ENCODE measurements around the gene GRID2. TPM values are rescaled to one million over a fixed set of nuclear protein-coding genes. Genes with fewer than 3 reads are reported as not detected.

Gene GRID2
- polyA plus RNA-seq, 1 of the 3 experiments (the other 2 are of a cell fraction) = not detected

DNA sequence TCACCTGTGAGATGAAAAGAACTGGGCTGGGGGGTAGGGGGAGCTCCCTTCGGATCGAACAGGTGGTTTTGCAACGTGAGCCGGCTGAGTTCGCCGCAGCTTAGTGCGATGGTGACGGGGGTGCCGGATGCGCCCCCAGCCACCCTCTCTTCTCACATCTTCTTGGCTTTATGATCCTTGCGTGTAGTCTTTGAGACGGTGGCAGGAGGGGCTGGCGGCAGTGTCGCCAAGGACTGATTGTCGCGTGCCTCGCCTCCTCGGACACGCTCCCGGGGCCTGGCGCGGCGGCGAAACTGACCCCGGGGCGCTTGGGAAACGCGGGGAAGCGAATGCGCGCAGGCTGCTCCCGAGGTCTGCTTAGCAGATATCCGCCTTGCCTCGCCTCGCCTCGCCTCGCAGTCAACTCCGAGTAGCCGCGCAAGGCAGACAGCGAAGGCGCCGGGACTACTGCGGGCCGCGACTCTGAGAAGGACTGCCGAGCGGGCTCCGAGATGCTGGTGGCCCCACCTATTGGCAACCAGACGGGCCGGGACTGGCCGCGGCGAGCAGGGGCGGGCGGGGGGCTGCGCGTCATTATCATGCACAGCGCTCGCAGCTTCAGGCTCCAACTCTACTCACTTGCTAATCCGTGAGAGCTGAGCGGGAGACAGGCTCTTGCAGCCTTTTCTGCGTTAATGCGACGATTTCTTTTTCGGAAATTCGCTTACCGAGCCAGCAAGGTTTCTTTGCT is 1.5 kb downstream of the GRID2 start:
- Histone ChIP-seq H3F3A (replicated peaks; ENCODE audit: insufficient read depth) (peaks cover 8% of the 10 kb centered on the region), H3K9ac (no peak overlapping the region), H3K4me2 (peak overlapping the region; percentile 94), H3K4me3 (ENCODE audit: low read depth in 2 of 2, low read length in 1 of 2) (peak overlapping the region; percentile 49 to 65), H3K79me2 (ENCODE audit: insufficient read depth) (no peaks in the 10 kb centered on the region), H3K27me3 (ENCODE audit: insufficient read depth) (peaks cover 24% of the 10 kb centered on the region), H3K27ac (ENCODE audit: low read depth in 2 of 2, low read length in 1 of 2) (peak overlapping the region in 1 of 2 experiments; percentile 51; a peak in 1 of 4 replicates), H3K9me2 (no peaks in the 10 kb centered on the region), H4K20me1 (ENCODE audit: insufficient read depth) (no peaks in the 10 kb centered on the region), H3K9me3 (no peaks in the 10 kb centered on the region), H2AFZ (ENCODE audit: low read depth) (0 out of 2 replicates have a peak overlapping the region, but pooled peaks have one; percentile 69), H3K36me3 (replicated peaks in 1 of 2; ENCODE audit: control insufficient read depth in 1 of 2, insufficient read depth in 2 of 2, low read length in 1 of 2) (no peaks in the 10 kb centered on the region), H3K4me1 (ENCODE audit: control insufficient read depth in 1 of 2, insufficient read depth in 2 of 2, low read depth in 1 of 2, low read length in 1 of 2) (peaks cover 0 to 24% of the 10 kb centered on the region in 2 experiments; a peak in 2 of 4 replicates)
- CTCF ChIA-PET = interaction anchor here (0.6 kb wide), 1 partner anchor 1140 kb away, joined by 3 read pairs; no protein-coding TSS in a partner anchor
- DNase-seq = peak; percentile 85
- POLR2A ChIA-PET = no interaction called here
- WGBS (ENCODE audit: low lambda C conversion rate) = 7% methylated on average over 16 of the region's 68 CpGs
- TF ChIP-seq, protein P1, sequence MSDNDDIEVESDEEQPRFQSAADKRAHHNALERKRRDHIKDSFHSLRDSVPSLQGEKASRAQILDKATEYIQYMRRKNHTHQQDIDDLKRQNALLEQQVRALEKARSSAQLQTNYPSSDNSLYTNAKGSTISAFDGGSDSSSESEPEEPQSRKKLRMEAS (IDR thresholded peaks at IDR 0.05; ENCODE audit: low read depth) = 0 out of 2 replicates have a peak, but pooled peaks have one; percentile 42
- TF ChIP-seq MXI1 (IDR thresholded peaks at IDR 0.05; ENCODE audit: low read depth, low read length) (0 out of 2 replicates have a peak, but pooled peaks have one; percentile 37), POLR2AphosphoS5 (IDR thresholded peaks at IDR 0.05; ENCODE audit: low read depth, low read length) (no peak), CHD2 (IDR thresholded peaks at IDR 0.05; ENCODE audit: low read length, partially characterized antibody) (no peak), FOSL2 (IDR thresholded peaks at IDR 0.05; ENCODE audit: borderline replicate concordance, low read depth) (no peak), EP300 (IDR thresholded peaks at IDR 0.05; ENCODE audit: borderline replicate concordance in 1 of 2, low read depth in 1 of 2, low read length in 1 of 2) (no peak)

DNA sequence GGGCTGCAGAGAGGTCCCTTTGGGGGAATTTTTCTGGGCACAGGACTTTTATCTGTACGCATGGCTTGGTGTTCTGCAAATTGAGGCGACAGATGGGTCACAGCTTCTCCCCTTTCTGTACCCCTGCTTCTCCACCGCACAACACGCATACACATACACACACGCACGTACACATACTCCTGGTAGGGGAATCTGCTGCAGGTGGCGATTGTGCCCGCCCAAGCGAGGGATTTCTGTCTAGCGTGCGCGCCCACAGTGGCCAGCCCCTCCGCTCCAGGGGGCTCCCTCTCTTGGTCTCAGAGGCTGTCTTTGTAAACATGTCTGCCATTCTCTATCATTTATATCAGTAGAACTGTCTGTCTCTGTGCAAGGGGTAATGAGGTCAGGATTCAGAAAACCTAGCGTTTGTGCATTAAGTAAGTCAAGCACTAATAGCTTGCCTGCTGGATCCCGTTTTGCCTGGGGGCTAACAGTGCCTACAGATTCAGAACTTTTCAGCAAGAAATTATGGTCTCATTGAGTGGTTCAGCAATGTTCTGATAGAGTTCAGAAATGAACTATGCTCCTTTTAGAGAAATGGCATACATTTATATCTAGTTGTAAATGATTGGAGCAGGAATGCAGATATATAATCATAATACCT is 2.2 kb downstream of the GRID2 start:
- CTCF ChIA-PET = interaction anchor here (0.9 kb wide), 1 partner anchor 54 kb away, joined by 3 read pairs; no protein-coding TSS in a partner anchor
- peaks cover 24% of the 10 kb centered on the region for H3K27me3 ChIP-seq (ENCODE audit: insufficient read depth)
- WGBS (ENCODE audit: low lambda C conversion rate) = 11% methylated on average over 8 of the region's 15 CpGs
- TF ChIP-seq MXI1 (IDR thresholded peaks at IDR 0.05; ENCODE audit: low read depth, low read length) (0 out of 2 replicates have a peak, but pooled peaks have one; percentile 2), NRF1 (IDR thresholded peaks at IDR 0.05; ENCODE audit: low read depth, low read length) (no peak), GATA2 (CRISPR knock-in tag; IDR thresholded peaks at IDR 0.05) (peak; percentile 11), GABPA (IDR thresholded peaks at IDR 0.05; ENCODE audit: low read depth) (no peak)
- H3K4me3 ChIP-seq (ENCODE audit: low read depth in 2 of 2, low read length in 1 of 2) = peak overlapping the region; percentile 49 to 65
- no peaks in the 10 kb centered on the region for H3K79me2 ChIP-seq (ENCODE audit: insufficient read depth)
- POLR2A ChIA-PET = no interaction called here
- peak; percentile 47 for DNase-seq
- H3K9ac ChIP-seq = no peak overlapping the region
- H3K4me1 ChIP-seq (ENCODE audit: control insufficient read depth in 1 of 2, insufficient read depth in 2 of 2, low read depth in 1 of 2, low read length in 1 of 2) = peaks cover 0 to 24% of the 10 kb centered on the region in 2 experiments; a peak in 2 of 4 replicates
- H3K27ac ChIP-seq (ENCODE audit: low read depth in 2 of 2, low read length in 1 of 2) = peak overlapping the region in 1 of 2 experiments; percentile 51; a peak in 1 of 4 replicates
- no peaks in the 10 kb centered on the region for H3K9me2 ChIP-seq
- H3K36me3 ChIP-seq (replicated peaks in 1 of 2; ENCODE audit: control insufficient read depth in 1 of 2, insufficient read depth in 2 of 2, low read length in 1 of 2) = no peaks in the 10 kb centered on the region
- H3K4me2 ChIP-seq = peak overlapping the region; percentile 94
- no peaks in the 10 kb centered on the region for H3K9me3 ChIP-seq
- H3F3A ChIP-seq (replicated peaks; ENCODE audit: insufficient read depth) = peaks cover 8% of the 10 kb centered on the region
- H2AFZ ChIP-seq (ENCODE audit: low read depth) = 0 out of 2 replicates have a peak overlapping the region, but pooled peaks have one; percentile 69
- H4K20me1 ChIP-seq (ENCODE audit: insufficient read depth) = no peaks in the 10 kb centered on the region

Measured in SK-N-SH (cell line).